ENCODE measurements around the gene CLNK.

CLNK gene

DNA sequence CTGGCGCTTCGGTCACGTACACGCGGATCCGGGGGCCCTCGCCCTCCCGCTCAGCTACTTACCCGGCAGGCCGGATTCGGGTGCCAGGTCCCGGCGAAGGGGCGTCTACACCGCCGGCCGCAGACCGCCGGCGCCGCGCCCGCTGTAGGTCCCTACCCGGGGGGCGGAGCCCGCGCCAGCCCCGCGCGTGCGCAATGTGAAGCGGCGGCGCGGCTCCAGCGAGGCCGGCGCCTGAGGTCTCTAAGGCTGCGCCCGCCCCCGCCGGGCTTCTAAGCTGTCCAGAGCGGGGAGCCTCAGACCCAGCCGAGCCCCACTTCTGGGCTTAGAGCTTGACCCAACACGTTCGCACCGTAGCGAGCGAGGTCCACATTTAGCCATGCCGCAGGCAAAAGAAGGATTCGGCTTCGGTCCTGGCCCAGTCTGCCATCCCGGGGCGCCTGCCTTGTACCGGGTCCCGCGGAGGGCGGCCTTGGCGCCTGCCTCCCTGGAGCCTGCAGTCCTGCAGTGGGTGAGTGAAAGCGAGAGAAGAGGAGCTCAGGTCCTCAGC, 227.2 kb downstream of the CLNK start, which contains the start of gene ZNF518B:
Gene ZNF518B, minus strand, starts transcription at position 172 of the 547 bp plus-strand sequence. CDS start 11,098 bp downstream, outside the sequence.
- peak; percentile 37 for DNase-seq (ENCODE audit: insufficient read length, low spot score)
- no peak for FAIRE-seq
- TF ChIP-seq, protein P1, sequence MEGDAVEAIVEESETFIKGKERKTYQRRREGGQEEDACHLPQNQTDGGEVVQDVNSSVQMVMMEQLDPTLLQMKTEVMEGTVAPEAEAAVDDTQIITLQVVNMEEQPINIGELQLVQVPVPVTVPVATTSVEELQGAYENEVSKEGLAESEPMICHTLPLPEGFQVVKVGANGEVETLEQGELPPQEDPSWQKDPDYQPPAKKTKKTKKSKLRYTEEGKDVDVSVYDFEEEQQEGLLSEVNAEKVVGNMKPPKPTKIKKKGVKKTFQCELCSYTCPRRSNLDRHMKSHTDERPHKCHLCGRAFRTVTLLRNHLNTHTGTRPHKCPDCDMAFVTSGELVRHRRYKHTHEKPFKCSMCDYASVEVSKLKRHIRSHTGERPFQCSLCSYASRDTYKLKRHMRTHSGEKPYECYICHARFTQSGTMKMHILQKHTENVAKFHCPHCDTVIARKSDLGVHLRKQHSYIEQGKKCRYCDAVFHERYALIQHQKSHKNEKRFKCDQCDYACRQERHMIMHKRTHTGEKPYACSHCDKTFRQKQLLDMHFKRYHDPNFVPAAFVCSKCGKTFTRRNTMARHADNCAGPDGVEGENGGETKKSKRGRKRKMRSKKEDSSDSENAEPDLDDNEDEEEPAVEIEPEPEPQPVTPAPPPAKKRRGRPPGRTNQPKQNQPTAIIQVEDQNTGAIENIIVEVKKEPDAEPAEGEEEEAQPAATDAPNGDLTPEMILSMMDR (IDR thresholded peaks at IDR 0.05; ENCODE audit: insufficient read depth, missing control alignments) = no peak

DNA sequence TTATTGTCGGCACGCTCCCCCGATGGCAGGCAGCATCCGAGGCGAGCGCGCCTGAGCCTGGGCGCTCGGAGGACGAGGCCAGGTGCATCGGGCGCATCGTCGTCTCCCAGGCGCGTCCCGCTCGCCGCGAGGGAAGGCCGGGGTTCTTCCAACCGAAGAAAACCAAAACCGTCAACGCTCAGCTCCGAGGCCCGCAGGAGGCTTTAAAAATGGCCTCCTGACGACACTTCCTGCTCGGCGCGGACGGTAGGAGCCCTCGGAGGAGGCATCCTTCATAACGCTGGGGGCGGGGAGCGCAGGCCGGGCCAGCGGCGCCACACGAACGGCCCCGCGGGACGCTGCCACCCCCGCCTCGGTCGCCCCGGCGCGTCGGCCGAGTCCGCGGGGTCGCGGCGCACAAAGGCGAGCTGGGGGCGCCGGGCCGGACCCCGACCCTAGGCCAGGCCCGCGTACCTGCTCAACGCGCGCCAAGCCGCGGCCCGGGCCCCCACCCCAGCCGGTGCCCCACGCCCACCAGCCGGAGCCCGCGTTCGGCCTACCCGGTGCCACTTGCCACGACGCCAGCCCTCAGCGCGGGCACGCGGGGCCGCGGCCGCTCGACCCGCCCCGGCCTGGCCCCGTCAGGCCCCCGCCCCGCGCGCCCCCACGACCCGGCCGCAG, 227.8 kb downstream of the CLNK start:
- DNase-seq (ENCODE audit: insufficient read length, low spot score) (no peak), FAIRE-seq (no peak)
- TF ChIP-seq, protein P1 (IDR thresholded peaks at IDR 0.05; ENCODE audit: insufficient read depth, missing control alignments) = no peak

DNA sequence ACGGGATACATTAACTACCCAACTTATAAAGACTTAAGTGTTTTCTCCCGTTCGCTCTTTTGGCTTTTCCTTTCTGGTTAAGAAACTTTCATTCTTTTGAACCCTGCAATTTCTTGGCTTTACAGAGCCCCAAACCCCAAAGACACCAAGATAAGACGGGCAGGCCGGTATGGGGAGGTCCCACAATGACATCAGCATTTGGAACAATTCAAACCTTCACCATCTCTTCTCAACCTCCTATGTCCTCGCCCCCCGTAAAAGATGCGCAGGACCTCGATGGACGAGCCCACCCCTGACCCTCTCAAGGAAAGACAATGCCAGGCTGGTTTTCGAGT, 228.3 kb downstream of the CLNK start:
- TF ChIP-seq, protein P1 (IDR thresholded peaks at IDR 0.05; ENCODE audit: insufficient read depth, missing control alignments) = no peak
- DNase-seq (ENCODE audit: insufficient read length, low spot score) = no peak
- no peak for FAIRE-seq

DNA sequence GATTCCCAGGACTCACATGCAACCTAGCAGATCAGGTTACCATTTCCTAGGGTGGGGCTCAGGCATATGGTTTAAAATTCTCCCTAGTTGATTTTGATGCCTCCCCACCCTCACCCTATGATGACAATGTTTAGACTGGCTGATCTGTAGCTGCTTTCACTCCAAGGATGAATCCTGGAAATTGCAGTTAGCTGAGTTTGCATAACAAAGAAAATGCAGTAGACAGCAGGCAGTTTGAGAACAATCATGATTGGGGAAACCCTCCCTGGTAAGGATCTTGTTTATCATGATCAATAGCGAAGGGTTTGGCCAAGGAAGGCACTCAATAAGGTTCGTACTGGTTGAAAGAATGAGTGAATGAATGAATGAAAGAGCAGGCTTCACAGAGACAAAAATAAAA, 229.4 kb downstream of the CLNK start:
- TF ChIP-seq, protein P1 (IDR thresholded peaks at IDR 0.05; ENCODE audit: insufficient read depth, missing control alignments) = no peak
- no peak for FAIRE-seq

DNA sequence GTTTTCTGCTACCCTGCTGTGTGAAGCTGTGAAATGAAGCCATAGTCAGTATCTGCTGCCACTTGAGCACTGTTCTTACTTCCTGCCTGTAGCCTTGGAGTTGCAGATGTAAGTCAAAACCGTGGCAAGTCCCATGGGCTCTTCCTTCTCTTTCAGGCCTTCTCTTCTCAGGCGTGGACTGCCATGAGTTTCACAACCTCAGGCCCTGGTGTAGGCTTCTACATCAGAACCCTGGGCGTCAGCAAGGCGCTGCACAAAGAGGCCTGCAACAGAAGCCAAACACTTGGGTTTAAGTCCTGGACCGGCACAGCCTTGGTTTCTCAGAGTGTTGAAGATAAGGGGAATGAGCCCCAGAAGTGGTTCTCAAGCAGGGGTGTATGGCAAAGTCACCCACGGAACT, 229.8 kb downstream of the CLNK start:
- DNase-seq (ENCODE audit: insufficient read length, low spot score) (no peak), FAIRE-seq (no peak)
- TF ChIP-seq, protein P1 (IDR thresholded peaks at IDR 0.05; ENCODE audit: insufficient read depth, missing control alignments) = no peak

More for the DNA sequence above, 229.4 kb downstream of the CLNK start:
- DNase-seq (ENCODE audit: insufficient read length, low spot score) = no peak

- TF ChIP-seq, protein P1 (IDR thresholded peaks at IDR 0.05; ENCODE audit: insufficient read depth, missing control alignments) = no peak
- DNase-seq (ENCODE audit: insufficient read length, low spot score) (no peak), FAIRE-seq (no peak)
Measured at GRCh38 chr4:10454121-10454520, 230.4 kb downstream of the CLNK start.

DNA sequence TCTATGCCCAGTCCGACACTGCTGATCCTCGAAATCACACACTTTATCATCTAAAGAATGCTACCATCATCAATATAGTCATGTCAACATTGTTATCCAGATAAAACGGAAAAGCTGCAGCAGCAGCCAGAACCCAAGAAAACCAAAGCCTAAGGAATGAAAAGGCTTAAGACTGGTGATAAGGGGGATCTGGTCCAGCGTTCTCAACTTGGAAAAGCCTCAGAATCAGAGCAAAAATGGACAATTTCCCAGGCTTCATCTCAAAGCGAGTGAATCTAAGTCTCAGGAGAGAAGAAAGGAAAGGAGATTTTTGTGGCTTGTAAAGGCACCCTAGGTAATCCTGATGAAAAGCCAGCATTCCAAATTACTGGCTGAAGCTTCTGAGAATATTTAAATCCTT, 235.6 kb downstream of the CLNK start:
- DNase-seq (ENCODE audit: insufficient read length, low spot score) = no peak
- no peak for FAIRE-seq
- TF ChIP-seq, protein P1 (IDR thresholded peaks at IDR 0.05; ENCODE audit: insufficient read depth, missing control alignments) = no peak

Data from D721Med (cell line).